OCI-LY1 (cell line): ENCODE measurements around the gene USH2A.

Source experiments
- H2AFZ ChIP-seq: fragments of 200-600 bp; sonication (generic), shearing (Covaris generic); 2 replicates; pipeline ENCODE4 v1.6.0; 2014; ENCODE audit warnings: antibody characterized with exemption, mild to moderate bottlenecking, low read length
- H3F3A ChIP-seq: fragments of 200-600 bp; sonication (generic), shearing (Covaris generic); 2 replicates; pipeline ENCODE4 v1.6.0; 2014; ENCODE audit warnings: mild to moderate bottlenecking, antibody characterized with exemption, low read length, moderate library complexity; ENCODE audit not compliant: insufficient read depth
- H3K27ac ChIP-seq: fragments of 200-600 bp; sonication (generic); 2 replicates; pipeline ENCODE4 v1.5.1; 2014; ENCODE audit warnings: low read length, mixed run types, mild to moderate bottlenecking, low read depth; ENCODE audit not compliant: poor library complexity, severe bottlenecking
- H3K27me3 ChIP-seq: fragments of 200-600 bp; sonication (generic); 2 replicates; pipeline ENCODE4 v1.6.0; 2014; ENCODE audit warnings: antibody characterized with exemption, mild to moderate bottlenecking, low read length, moderate library complexity; ENCODE audit not compliant: insufficient read depth
- H3K36me3 ChIP-seq: fragments of 200-600 bp; sonication (generic); 2 replicates; pipeline ENCODE4 v1.6.1; 2014; ENCODE audit warnings: mild to moderate bottlenecking, antibody characterized with exemption, low read length, moderate library complexity, mixed read lengths; ENCODE audit not compliant: insufficient read depth
- H3K4me1 ChIP-seq: fragments of 200-600 bp; sonication (generic); 2 replicates; pipeline ENCODE4 v1.5.1; 2014; ENCODE audit warnings: mild to moderate bottlenecking, low read length, moderate library complexity; ENCODE audit not compliant: insufficient read depth, severe bottlenecking
- H3K4me2 ChIP-seq: fragments of 200-600 bp; sonication (generic), shearing (Covaris generic); 2 replicates; pipeline ENCODE4 v1.6.1; 2014; ENCODE audit warnings: low read length
- H3K4me3 ChIP-seq: fragments of 200-600 bp; sonication (generic); 2 replicates; pipeline ENCODE4 v1.5.1; 2014; ENCODE audit warnings: low read length, low read depth, mild to moderate bottlenecking, mixed read lengths; ENCODE audit not compliant: poor library complexity, severe bottlenecking
- H3K79me2 ChIP-seq: fragments of 200-600 bp; shearing (Covaris generic); 2 replicates; pipeline ENCODE4 v1.6.1; 2016; ENCODE audit warnings: mixed run types, low read length, mixed read lengths; ENCODE audit not compliant: insufficient read depth
- H3K9ac ChIP-seq: fragments of 200-600 bp; sonication (generic), shearing (Covaris generic); 2 replicates; pipeline ENCODE4 v1.6.1; 2014; ENCODE audit warnings: mild to moderate bottlenecking, low read length, mixed read lengths
- H3K9me2 ChIP-seq: fragments of 200-600 bp; sonication (generic), shearing (Covaris generic); 2 replicates; pipeline ENCODE4 v1.6.1; 2014; ENCODE audit warnings: low read depth, mild to moderate bottlenecking, low read length, mixed read lengths
- H3K9me3 ChIP-seq: fragments of 200-600 bp; shearing (Covaris generic); 2 replicates; pipeline ENCODE4 v1.6.1; 2014; ENCODE audit warnings: low read length, mixed read lengths
- H4K20me1 ChIP-seq: fragments of 200-600 bp; sonication (generic), shearing (Covaris generic); 2 replicates; pipeline ENCODE4 v1.6.0; 2016; ENCODE audit warnings: mild to moderate bottlenecking, low read length; ENCODE audit not compliant: insufficient read depth
- CTCF ChIP-seq: fragments of 200-600 bp; sonication (generic), shearing (Covaris generic); IDR thresholded peaks from 2 replicates; pipeline ENCODE4 v1.5.1; 2017; ENCODE audit warnings: mild to moderate bottlenecking, antibody characterized with exemption, low read length, moderate library complexity, mixed read lengths
- EZH2 ChIP-seq: fragments of 200-600 bp; sonication (generic), shearing (Covaris generic); IDR thresholded peaks from 2 replicates; pipeline ENCODE4 v1.8.0; 2017; ENCODE audit warnings: borderline replicate concordance, mixed run types, mild to moderate bottlenecking, antibody characterized with exemption, low read length, moderate library complexity, mixed read lengths

The USH2A gene

GRCh38 chr1:216064643-216065042 is 358.6 kb downstream of the USH2A start:
- no peaks in the 10 kb centered on the region for H3F3A ChIP-seq
- TF ChIP-seq CTCF (no peak), EZH2 (no peak)
- no peak overlapping the region for H3K4me3 ChIP-seq
- no peaks in the 10 kb centered on the region for H3K9me3 ChIP-seq
- H3K4me2 ChIP-seq, result no peak overlapping the region
- H3K36me3 ChIP-seq, result no peaks in the 10 kb centered on the region
- H3K9ac ChIP-seq, result no peak overlapping the region
- no peak overlapping the region for H3K27ac ChIP-seq
- H3K9me2 ChIP-seq, result no peaks in the 10 kb centered on the region
- H3K79me2 ChIP-seq, result no peaks in the 10 kb centered on the region
- H3K4me1 ChIP-seq, result no peaks in the 10 kb centered on the region
- no peaks in the 10 kb centered on the region for H3K27me3 ChIP-seq
- no peaks in the 10 kb centered on the region for H4K20me1 ChIP-seq
- H2AFZ ChIP-seq, result no peak overlapping the region

- Histone ChIP-seq H3K9me2 (no peaks in the 10 kb centered on the region), H3F3A (no peaks in the 10 kb centered on the region), H3K4me3 (no peak overlapping the region), H3K27ac (no peak overlapping the region), H3K9me3 (no peaks in the 10 kb centered on the region), H3K27me3 (no peaks in the 10 kb centered on the region), H4K20me1 (no peaks in the 10 kb centered on the region), H3K79me2 (no peaks in the 10 kb centered on the region), H3K36me3 (no peaks in the 10 kb centered on the region), H2AFZ (no peak overlapping the region), H3K9ac (no peak overlapping the region), H3K4me1 (no peaks in the 10 kb centered on the region), H3K4me2 (no peak overlapping the region)
- TF ChIP-seq CTCF, result no peak
- TF ChIP-seq EZH2, result no peak
These were observed 365.3 kb downstream of the USH2A start for GRCh38 chr1:216057947-216058346.

- Histone ChIP-seq H4K20me1 (no peaks in the 10 kb centered on the region), H3K4me2 (no peak overlapping the region), H3K4me1 (no peaks in the 10 kb centered on the region), H3K27me3 (no peaks in the 10 kb centered on the region), H3K36me3 (no peaks in the 10 kb centered on the region), H3K79me2 (no peaks in the 10 kb centered on the region), H3K4me3 (no peak overlapping the region), H3K27ac (no peak overlapping the region), H3K9me2 (no peaks in the 10 kb centered on the region), H3K9me3 (no peaks in the 10 kb centered on the region), H2AFZ (no peak overlapping the region), H3F3A (no peaks in the 10 kb centered on the region), H3K9ac (no peak overlapping the region)
- no peak for TF ChIP-seq CTCF
- TF ChIP-seq EZH2, result no peak
These were observed 366.2 kb downstream of the USH2A start for GRCh38 chr1:216057063-216057462.
